Ishikawa (cell line): ENCODE results near the gene ALG5.

Experiments used
- CEBPB ChIP-seq: IDR thresholded peaks from 2 replicates; pipeline ENCODE4 v1.6.1; 2012
- CREB1 ChIP-seq: IDR thresholded peaks from 2 replicates; pipeline ENCODE4 v1.6.1; 2012; ENCODE audit warnings: low read depth
- EP300 ChIP-seq: IDR thresholded peaks from 2 replicates; pipeline ENCODE4 v1.6.1; 2012; ENCODE audit warnings: borderline replicate concordance
- FOXM1 ChIP-seq: IDR thresholded peaks from 2 replicates; pipeline ENCODE4 v1.6.1; 2012; ENCODE audit warnings: low read depth, borderline replicate concordance
- RAD21 ChIP-seq: IDR thresholded peaks from 2 replicates; pipeline ENCODE4 v1.6.1; 2012; ENCODE audit warnings: low read depth
- TAF1 ChIP-seq: IDR thresholded peaks from 2 replicates; pipeline ENCODE4 v1.6.1; 2012; ENCODE audit warnings: low read depth, mild to moderate bottlenecking
- TCF12 ChIP-seq: IDR thresholded peaks from 2 replicates; pipeline ENCODE4 v1.6.1; 2012; ENCODE audit warnings: low read depth
- TEAD4 ChIP-seq: IDR thresholded peaks from 2 replicates; pipeline ENCODE4 v1.6.1; 2012
- TF ChIP-seq, protein P1 (sequence below): IDR thresholded peaks from 2 replicates; pipeline ENCODE4 v1.6.1; 2012
- TF ChIP-seq, protein P2 (sequence below): IDR thresholded peaks from 2 replicates; pipeline ENCODE4 v1.6.1; 2012; ENCODE audit warnings: low read depth, mild to moderate bottlenecking

DNA sequence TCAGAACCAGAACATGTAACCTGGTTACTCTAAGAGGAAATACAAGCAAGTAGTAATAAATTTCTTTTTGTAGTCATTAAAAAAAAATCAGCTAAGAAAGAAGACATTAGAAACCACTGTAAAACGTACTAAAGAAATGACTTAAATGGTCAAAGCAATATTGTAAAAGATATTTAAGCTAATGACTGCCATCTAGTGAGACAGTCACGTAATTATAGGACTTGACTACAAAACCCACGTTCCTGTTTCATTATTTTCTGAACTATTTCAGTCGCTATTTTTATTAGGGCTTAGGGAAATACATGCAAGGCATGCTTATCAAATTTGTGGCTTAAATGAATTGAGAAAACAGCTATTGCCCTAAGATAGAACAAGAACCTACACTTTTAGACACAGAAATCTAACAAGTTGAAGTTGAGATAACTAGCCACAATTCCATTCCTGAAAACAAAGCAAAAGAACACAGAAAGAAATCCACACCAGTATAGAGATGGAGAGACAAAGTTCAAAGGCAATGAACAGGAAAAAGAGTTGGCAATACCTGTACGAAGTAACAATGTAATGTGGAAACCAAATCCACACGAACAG lies 17.9 kb downstream of the ALG5 start:
- TF ChIP-seq TAF1 = no peak
- no peak for TF ChIP-seq CEBPB
- no peak for TF ChIP-seq TCF12
- TF ChIP-seq, protein P1, sequence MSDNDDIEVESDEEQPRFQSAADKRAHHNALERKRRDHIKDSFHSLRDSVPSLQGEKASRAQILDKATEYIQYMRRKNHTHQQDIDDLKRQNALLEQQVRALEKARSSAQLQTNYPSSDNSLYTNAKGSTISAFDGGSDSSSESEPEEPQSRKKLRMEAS = no peak
- TF ChIP-seq, protein P2, sequence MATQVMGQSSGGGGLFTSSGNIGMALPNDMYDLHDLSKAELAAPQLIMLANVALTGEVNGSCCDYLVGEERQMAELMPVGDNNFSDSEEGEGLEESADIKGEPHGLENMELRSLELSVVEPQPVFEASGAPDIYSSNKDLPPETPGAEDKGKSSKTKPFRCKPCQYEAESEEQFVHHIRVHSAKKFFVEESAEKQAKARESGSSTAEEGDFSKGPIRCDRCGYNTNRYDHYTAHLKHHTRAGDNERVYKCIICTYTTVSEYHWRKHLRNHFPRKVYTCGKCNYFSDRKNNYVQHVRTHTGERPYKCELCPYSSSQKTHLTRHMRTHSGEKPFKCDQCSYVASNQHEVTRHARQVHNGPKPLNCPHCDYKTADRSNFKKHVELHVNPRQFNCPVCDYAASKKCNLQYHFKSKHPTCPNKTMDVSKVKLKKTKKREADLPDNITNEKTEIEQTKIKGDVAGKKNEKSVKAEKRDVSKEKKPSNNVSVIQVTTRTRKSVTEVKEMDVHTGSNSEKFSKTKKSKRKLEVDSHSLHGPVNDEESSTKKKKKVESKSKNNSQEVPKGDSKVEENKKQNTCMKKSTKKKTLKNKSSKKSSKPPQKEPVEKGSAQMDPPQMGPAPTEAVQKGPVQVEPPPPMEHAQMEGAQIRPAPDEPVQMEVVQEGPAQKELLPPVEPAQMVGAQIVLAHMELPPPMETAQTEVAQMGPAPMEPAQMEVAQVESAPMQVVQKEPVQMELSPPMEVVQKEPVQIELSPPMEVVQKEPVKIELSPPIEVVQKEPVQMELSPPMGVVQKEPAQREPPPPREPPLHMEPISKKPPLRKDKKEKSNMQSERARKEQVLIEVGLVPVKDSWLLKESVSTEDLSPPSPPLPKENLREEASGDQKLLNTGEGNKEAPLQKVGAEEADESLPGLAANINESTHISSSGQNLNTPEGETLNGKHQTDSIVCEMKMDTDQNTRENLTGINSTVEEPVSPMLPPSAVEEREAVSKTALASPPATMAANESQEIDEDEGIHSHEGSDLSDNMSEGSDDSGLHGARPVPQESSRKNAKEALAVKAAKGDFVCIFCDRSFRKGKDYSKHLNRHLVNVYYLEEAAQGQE = no peak
- TF ChIP-seq FOXM1 = no peak
- no peak for TF ChIP-seq EP300
- TF ChIP-seq TEAD4 = no peak
- TF ChIP-seq RAD21 = peak; percentile 41
- TF ChIP-seq CREB1 = no peak
